CD1c-positive myeloid dendritic cell (primary cell): ENCODE measurements around the gene AKR1A1.
"Not testable (repeated sequence)": the region's sequence is repeated elsewhere in the genome, so short reads cannot be mapped to it uniquely, and the experiment has no call there.

Experiments
- DNase-seq: peaks from one replicate; pipeline ENCODE4 v3.0.0-alpha.2; 2016; ENCODE audit errors: extremely low spot score

The AKR1A1 gene

GRCh38 chr1:45523516-45523915 is 27.1 kb upstream of the AKR1A1 start:
- DNase-seq, result not testable (repeated sequence)

- not testable (repeated sequence) for DNase-seq
Observed at GRCh38 chr1:45523975-45524374, 26.7 kb upstream of the AKR1A1 start.

- DNase-seq, result no peak
Observed at GRCh38 chr1:45526135-45526644, 24.4 kb upstream of the AKR1A1 start.

GRCh38 chr1:45530632-45531135 is 19.9 kb upstream of the AKR1A1 start:
- DNase-seq, result no peak

- DNase-seq, result no peak
Observed at GRCh38 chr1:45531873-45532272, 18.8 kb upstream of the AKR1A1 start.

- no peak for DNase-seq
Observed at GRCh38 chr1:45535988-45536766, 14.4 kb upstream of the AKR1A1 start.

- no peak for DNase-seq
Observed at GRCh38 chr1:45536886-45537285, 13.7 kb upstream of the AKR1A1 start.

GRCh38 chr1:45541193-45541592 is 9.4 kb upstream of the AKR1A1 start:
- DNase-seq, result peak; percentile 26

- DNase-seq, result peak; percentile 81
Observed at GRCh38 chr1:45542591-45542990, 8.0 kb upstream of the AKR1A1 start.

GRCh38 chr1:45543581-45544417 is 6.8 kb upstream of the AKR1A1 start:
- DNase-seq, result peak; percentile 93

GRCh38 chr1:45544530-45544929 is 6.1 kb upstream of the AKR1A1 start:
- DNase-seq, result no peak

- peak; percentile 55 for DNase-seq
Observed at GRCh38 chr1:45545019-45545493, 5.6 kb upstream of the AKR1A1 start.

GRCh38 chr1:45545553-45546310 is 4.9 kb upstream of the AKR1A1 start:
- no peak for DNase-seq

- no peak for DNase-seq
Observed at GRCh38 chr1:45551684-45552083, 1.1 kb downstream of the AKR1A1 start.

- no peak for DNase-seq
Observed at GRCh38 chr1:45552331-45552730, 1.7 kb downstream of the AKR1A1 start.

- no peak for DNase-seq
Observed at GRCh38 chr1:45554198-45554597, 3.6 kb downstream of the AKR1A1 start.

- no peak for DNase-seq
Observed at GRCh38 chr1:45557422-45557944, 6.9 kb downstream of the AKR1A1 start.

GRCh38 chr1:45563843-45564242 is 13.2 kb downstream of the AKR1A1 start:
- no peak for DNase-seq

GRCh38 chr1:45566722-45567121 is 16.1 kb downstream of the AKR1A1 start:
- DNase-seq, result peak; percentile 50

GRCh38 chr1:45567911-45568310 is 17.3 kb downstream of the AKR1A1 start:
- DNase-seq, result no peak

GRCh38 chr1:45568421-45568820 is 17.8 kb downstream of the AKR1A1 start:
- DNase-seq, result no peak
